Stimulated activated CD8-positive, alpha-beta memory T cell treated with anti-CD3 and anti-CD28 coated beads, Interleukin-15, amount 100 ng/mL, for 24 hours (primary cell): ENCODE results near the gene PRR30.
A peak's percentile ranks its signal among the peaks of the same experiment; 100 is the strongest.

ENCODE experiments used
- DNase-seq: peaks from one replicate; pipeline ENCODE4 v3.0.0-alpha.2; 2020; ENCODE audit warnings: low read depth

The PRR30 gene

DNA sequence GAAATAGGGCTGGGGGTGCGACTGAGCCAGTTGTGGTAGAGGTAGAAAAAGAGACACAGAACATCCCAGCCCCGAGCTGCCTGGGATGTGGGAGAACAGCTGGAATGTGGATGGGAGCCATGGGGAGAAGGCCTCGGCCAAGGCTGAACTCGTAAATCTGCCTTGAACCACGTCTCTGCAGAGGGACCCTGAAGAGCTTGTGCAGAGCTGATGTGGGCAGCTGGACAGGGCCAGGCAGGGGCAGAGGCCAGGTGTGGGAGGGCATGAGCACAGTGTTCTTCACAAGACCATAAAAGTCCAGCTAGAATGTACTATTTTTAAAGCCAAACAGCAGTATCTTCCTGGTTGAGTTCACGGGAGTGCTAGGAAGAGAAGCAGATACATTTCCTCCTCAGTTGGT, 15.3 kb upstream of the PRR30 start:
- no peak for DNase-seq

DNA sequence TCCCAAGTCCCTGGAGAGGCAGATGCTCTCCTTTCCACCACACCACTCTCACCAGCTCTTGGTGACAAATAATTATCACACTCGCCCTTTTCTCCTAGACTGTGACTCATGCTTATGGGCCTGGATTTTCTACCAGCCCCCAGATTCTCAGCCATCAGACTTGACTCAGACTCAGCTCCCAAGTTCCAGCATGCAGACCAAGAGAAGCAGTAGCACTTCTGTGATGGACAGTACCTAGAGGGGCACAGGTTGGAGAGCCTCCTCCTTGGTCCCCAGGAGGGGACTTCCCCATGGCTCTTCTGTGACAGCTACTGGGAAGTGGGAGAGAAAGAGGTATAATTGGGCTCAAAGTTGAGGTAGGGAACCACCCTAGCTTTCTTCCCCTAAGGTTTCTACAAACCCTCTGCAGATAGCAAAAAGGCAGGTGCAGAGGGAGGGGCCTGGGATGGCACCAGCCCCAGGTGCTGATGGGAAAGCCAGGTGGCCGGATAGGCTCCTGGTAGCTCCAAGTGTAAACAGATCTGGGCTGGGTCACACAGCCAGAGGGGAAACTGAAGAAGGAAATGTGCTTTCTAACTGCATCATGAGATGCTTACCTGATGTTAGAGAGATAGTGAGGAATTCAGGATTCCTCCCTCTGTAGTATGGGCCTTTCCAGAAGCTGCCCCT, 13.7 kb upstream of the PRR30 start:
- no peak for DNase-seq

- no peak for DNase-seq
These were observed 13.0 kb upstream of the PRR30 start for GRCh38 chr2:27152102-27152795.

- no peak for DNase-seq
These were observed 11.5 kb upstream of the PRR30 start for GRCh38 chr2:27150639-27151230.

DNA sequence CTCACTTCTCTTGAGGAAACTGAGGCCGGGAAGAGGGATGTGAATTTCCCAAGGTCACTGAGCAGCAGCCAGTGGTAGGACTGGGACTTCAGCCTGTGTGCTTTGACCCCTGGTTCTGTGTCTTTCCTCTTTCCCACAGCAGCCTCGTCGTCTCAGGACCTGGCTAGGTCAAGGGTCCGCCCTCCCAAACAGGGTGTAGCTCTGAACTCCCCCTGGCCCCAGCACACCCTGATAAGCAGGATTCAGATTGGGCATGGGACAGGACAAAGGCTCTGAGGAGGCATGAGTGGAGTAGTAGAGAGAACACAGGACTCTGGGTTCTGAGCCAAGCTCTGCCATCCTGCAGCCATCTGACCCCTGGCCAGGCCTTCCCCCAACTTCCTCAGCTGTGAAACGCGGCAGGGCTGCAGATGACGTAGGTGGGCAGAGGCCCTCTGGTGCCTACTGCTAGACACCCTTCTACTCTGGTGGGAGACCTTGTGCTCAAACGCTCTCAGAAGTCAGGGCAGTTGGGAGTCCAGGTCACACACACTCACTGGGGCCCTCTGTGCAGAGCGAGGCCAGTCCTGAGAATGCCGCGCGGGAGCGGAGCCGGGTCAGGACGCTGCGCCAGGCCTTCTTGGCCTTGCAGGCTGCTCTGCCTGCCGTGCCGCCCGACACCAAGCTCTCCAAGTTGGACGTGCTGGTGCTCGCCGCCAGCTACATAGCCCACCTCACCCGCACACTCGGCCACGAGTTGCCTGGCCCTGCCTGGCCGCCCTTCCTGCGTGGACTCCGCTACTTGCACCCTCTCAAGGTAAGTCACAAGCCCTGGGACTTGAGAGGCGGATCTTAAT, 10.6 kb upstream of the PRR30 start:
- DNase-seq = no peak

DNA sequence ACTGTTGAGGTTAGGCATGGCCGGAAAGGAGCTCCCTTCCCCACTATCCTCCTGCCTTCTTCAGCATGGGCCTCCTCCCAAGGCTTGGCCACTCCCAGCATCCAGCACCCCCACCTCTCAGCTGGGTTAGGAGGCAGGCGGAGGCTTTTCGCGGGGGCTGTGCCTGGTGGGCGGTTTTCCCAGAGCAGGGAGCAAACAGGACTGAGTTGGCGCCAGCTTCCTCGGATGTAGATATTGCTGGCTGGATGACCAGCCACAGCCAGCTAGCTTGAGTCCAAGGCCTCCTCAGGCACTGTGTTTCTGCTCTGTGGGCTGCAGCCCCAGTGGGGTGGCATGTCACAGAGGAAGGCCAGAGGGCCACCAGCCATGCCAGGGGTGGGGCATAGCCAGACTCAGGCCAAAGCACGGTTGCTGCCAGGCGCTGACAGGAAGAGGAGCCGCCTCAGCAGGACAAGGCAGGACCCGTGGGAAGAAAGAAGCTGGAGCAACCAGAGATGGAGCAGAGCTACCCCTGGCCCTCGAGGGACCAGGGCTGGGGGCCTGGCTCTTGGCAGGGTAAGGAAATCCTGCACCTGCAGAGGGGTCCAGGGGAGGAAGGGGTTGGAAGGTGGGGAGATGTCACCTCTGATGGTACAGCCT, 9.7 kb upstream of the PRR30 start, which contains the start of gene TCF23:
Gene TCF23 (plus strand): TSS at position 204 of the 639 bp plus-strand sequence. CDS start 130 bp downstream, at position 334.
- DNase-seq = no peak

DNA sequence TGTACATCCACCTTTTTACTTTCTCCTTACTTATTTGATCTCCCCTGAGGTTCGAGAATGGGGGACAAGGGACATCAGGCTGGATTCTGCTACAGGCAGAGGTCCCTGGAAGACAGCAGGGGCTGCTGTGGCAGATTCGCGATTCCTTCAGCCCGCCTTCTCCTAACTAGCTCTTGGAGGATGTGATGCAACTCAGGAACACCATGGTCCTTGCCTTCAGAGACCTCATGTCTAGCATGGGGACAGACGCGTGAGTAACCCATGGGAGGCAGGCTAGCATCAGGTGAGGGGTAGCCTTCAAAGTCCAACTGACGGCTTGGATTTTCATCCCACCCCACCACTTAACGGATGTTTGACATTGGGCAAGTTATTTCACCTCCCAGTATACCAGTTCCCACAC, 8.7 kb upstream of the PRR30 start:
- no peak for DNase-seq

DNA sequence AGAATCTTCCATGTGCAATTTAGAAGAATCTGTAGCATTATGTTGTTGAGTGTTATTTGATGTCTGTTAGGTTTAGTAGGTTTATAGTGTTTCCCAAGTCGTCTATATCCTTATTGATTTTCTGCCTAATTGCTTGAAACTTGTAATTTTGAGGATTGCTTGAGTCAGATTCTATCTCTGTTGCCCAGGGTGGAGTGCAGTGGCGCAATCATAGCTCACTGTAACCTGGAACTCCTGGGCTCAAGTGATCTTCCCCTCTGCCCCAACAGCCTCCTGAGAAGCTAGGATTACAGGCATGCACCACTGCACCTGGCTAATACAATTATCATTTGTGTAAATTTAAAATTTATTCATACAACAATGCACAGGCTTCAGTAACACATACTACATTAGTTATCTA, 6.5 kb upstream of the PRR30 start:
- DNase-seq = no peak

GRCh38 chr2:27143285-27143684, 4.1 kb upstream of the PRR30 start:
- no peak for DNase-seq

DNA sequence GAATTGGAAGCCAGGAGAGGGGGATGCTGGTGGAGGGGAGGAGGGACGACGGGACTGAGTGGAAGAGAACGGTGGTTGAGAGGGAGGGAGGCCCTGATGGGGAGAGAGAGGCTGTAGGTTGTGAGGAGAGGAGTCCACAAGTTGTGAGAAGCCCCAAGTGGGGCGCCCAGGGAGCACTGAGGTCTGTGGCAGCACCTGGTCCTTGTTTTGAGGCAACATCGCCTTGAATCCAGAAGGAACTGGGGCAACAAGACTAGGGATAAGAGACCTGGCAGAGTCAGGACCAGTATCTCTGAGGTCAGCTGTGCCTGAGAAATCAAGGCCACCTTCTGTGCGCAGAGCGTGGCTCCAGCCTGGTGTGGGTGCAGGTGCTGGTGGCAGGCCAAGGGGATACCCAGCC, 1.1 kb downstream of the PRR30 start:
- DNase-seq = no peak

GRCh38 chr2:27137322-27137935, 1.8 kb downstream of the PRR30 start:
- no peak for DNase-seq

DNA sequence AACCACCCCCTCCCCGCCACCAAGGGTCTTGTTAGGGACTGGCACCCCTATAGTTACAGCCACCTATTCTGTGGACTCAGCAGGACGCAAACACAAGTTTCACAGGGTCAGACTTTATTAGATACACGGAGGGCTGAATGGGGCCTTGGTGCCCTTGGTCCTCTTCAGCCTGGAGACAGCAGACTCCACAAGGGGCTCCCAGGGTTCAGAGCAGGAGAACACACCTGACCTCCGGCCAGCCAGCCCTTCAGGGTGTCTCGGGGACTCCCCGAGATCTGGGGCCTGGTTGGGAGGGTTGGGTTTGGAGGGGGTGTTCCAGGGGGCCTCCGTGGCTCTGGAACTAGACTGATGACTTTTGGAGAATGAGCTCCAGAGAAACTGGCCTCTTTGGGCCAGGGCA, 2.5 kb downstream of the PRR30 start:
- no peak for DNase-seq

DNA sequence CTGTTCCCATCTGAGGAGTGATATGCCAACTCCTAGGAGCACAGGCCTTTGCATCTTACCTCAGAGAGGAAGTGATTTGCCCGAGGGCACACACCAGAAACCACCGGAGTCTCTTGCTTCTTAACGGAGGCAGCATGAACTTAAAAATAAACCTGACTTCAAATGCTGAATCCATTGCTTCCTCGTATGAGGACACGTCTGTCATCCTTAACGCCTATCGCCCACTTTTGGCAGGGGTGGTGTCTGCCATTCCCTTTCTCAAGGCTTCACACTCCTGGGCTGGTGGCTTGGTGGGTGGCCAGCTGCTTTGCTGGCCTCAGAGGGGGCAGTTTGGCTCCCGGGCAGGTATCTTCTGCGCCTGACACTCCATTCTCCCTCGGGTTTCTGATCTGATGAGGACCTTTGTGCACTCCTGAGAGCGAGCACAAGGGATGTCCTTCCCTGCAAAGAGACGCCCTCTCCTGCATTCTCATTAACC, 3.7 kb downstream of the PRR30 start:
- no peak for DNase-seq

DNA sequence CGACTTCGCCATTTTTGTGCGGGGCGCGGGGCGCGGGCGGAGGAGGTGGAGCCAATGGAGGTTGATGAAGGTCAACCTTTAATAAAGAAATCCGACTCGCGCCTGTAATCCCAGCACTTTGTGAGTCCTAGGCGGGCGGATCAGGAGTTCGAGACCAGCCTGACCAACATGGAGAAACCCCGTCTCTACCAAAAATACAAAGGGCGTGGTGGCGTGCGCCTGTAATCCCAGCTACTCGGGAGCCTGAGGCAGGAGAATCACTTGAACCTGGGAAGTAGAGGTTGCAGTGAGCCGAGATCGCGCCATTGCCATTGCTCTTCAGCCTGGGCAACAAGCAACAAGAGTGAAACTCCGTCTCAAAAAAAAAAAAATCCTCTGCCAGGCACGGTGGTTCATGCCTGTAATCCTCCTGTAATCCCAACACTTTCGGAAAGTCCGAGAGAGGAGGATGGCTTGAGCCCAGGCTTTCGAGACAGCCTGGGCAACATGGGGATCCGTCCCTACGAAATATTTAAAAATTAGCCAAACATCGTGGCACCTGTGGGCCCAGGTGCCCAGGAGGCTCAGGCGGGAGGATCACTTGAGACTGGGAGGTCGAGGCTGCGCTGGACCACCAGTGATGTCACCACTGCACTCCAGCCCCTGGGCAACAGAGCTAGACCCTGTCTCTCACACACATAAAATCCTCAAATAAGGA, 4.3 kb downstream of the PRR30 start:
- DNase-seq = no peak

- DNase-seq = peak; percentile 97
These were observed 5.1 kb downstream of the PRR30 start, which contains the start of gene PREB for GRCh38 chr2:27133905-27134780. PREB (minus strand) TSS chr2:27134636; CDS start chr2:27134421, 215 bp downstream.

DNA sequence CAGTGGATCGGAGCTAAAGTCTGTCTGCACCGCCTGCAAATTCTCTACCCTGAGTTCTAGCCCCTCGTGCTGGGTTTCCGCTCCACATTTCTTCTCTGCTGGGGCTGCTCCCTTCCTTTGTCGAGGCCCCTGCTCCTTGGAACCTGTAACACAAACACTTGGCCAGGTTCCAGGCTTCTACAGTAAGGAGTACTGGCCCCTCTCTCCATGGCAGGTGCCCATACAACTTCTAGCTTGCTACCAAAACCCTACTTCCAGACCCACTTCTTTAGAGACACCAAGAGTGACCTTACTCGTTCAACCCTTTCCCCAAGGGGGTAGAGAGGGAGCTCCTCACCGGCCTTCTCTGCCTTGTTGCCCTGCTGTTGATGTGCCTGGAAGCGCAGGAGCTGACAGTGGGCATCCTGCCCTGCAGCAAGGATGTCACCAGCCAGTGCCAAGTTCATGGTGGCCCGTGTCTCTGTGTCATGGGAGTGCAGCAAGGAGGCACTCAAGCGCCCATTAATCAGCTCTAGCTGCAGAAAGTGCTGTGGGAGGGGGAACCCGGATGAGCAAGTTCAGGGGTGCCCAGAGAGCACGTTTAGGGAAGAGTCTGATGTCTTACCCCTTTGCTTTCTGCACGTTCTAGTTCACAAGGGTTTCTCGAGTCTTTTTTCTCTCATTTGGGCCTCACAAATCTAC, 5.9 kb downstream of the PRR30 start:
- DNase-seq = no peak

DNA sequence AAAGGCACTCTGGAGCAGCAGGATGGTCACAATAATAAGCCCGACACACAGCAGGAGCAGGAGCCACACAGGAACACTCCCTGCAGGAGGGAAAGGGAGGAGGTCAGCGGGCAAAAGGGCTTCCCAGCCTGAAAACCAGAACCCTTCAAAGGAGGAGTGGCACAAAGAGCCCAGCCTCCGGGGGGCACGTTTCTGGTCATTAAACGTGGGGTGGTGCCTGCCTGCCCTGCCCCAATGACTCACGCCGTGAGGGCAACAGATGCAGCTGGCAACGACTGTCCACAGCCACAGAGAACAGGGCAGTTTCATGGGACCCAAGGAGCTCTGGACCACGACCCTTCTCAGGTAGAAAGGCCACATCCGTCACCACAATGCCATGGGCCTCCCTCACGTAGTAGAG, 7.8 kb downstream of the PRR30 start:
- no peak for DNase-seq

DNA sequence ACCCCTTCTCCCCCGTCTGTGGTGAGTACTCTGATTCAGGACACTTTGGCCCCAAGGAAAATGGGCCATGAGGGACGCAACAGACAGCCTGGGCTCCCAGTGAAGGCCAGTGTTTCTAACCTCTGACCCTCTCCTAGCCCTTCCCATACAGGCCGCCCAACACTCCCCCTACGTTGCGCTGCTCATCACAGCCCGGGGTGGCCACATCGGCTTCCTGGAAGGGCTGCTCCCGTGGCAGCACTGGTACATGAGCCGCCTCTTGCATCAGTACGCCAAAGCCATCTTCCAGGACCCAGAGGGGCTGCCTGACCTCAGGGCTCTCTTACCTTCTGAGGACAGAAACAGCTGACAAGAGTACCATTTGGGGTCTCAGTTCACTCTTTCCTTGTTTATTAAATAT, 8.8 kb downstream of the PRR30 start:
- no peak for DNase-seq
